SK-N-SH (cell line): ENCODE results near the gene ASIC4. TPM values are rescaled to one million over a fixed set of nuclear protein-coding genes. Genes with fewer than 3 reads are reported as not detected.

Experiments
- CTCF ChIA-PET: fragments of 300-600, 350-600 bp; formaldehyde crosslinking; extraction: SDS; loops from one replicate; lab custom pipeline; 2021; lab: Yijun Ruan, JAX
- POLR2A ChIA-PET: fragments of 350-600 bp; sonication (Branson Sonifier 250); formaldehyde crosslinking; extraction: SDS; loops from one replicate; lab custom pipeline; 2020; ENCODE audit warnings: antibody characterized with exemption, inconsistent platforms; lab: Yijun Ruan, JAX
- DNase-seq: peaks from one replicate; pipeline ENCODE4 v3.0.0; 2012
- H2AFZ ChIP-seq: fragments of 200-600 bp; sonication (generic); 2 replicates; pipeline ENCODE4 v1.8.1; 2016; ENCODE audit warnings: antibody characterized with exemption, mild to moderate bottlenecking, low read depth
- H3F3A ChIP-seq: fragments of 200-600 bp; sonication (generic); replicated peaks from 2 replicates; pipeline ENCODE3; 2016; ENCODE audit warnings: antibody characterized with exemption, mild to moderate bottlenecking; ENCODE audit not compliant: insufficient read depth
- H3K27ac ChIP-seq, 2 experiments: fragments of 200-500 bp in 1 of 2; fragments of 200-600 bp in 1 of 2; sonication (Bioruptor generic) in 1 of 2; sonication (generic), shearing (Covaris generic) in 1 of 2; 2 replicates each; pipeline versions ENCODE4 v1.5.1 to v1.6.1; 2014 to 2016; ENCODE audit warnings: low read depth in 2 of 2, inconsistent platforms in 1 of 2, low read length in 1 of 2, mild to moderate bottlenecking in 1 of 2, mixed read lengths in 1 of 2
- H3K27me3 ChIP-seq: fragments of 200-600 bp; sonication (generic), shearing (Covaris generic); 2 replicates; pipeline ENCODE4 v1.6.1; 2016; ENCODE audit warnings: mixed run types; ENCODE audit not compliant: insufficient read depth
- H3K36me3 ChIP-seq, 2 experiments: fragments of 200-500 bp in 1 of 2; fragments of 200-600 bp in 1 of 2; sonication (Bioruptor generic) in 1 of 2; sonication (generic) in 1 of 2; replicated peaks in 1 of 2; 2 replicates each; pipeline versions ENCODE3 to v1.5.1; 2014 to 2016; ENCODE audit warnings: low read length in 1 of 2, mild to moderate bottlenecking in 1 of 2; ENCODE audit not compliant: insufficient read depth in 2 of 2, control insufficient read depth in 1 of 2
- H3K4me1 ChIP-seq, 2 experiments: fragments of 200-500 bp in 1 of 2; fragments of 200-600 bp in 1 of 2; sonication (Bioruptor generic) in 1 of 2; sonication (generic), shearing (Covaris generic) in 1 of 2; 2 replicates each; pipeline versions ENCODE4 v1.5.1 to v1.6.1; 2014 to 2016; ENCODE audit warnings: low read depth in 1 of 2, low read length in 1 of 2, mixed run types in 1 of 2; ENCODE audit not compliant: insufficient read depth in 2 of 2, control insufficient read depth in 1 of 2
- H3K4me2 ChIP-seq: fragments of 200-600 bp; sonication (generic), shearing (Covaris generic); 2 replicates; pipeline ENCODE4 v1.6.1; 2017; ENCODE audit warnings: mixed run types
- H3K4me3 ChIP-seq, 2 experiments: fragments of 200-500 bp in 1 of 2; fragments of 200-600 bp in 1 of 2; sonication (Bioruptor generic) in 1 of 2; sonication (generic), shearing (Covaris generic) in 1 of 2; 2 replicates each; pipeline versions ENCODE4 v1.5.1 to v1.8.1; 2014 to 2016; ENCODE audit warnings: low read depth in 2 of 2, inconsistent platforms in 1 of 2, low read length in 1 of 2, mild to moderate bottlenecking in 1 of 2, mixed read lengths in 1 of 2, moderate library complexity in 1 of 2
- H3K79me2 ChIP-seq: fragments of 200-600 bp; sonication (generic); 2 replicates; pipeline ENCODE4 v1.8.1; 2017; ENCODE audit warnings: mild to moderate bottlenecking; ENCODE audit not compliant: insufficient read depth
- H3K9ac ChIP-seq: fragments of 200-600 bp; sonication (generic); 2 replicates; pipeline ENCODE4 v1.6.1; 2017; ENCODE audit warnings: mixed run types
- H3K9me2 ChIP-seq: fragments of 200-600 bp; sonication (generic); 2 replicates; pipeline ENCODE4 v1.6.1; 2017; ENCODE audit warnings: mixed run types
- H3K9me3 ChIP-seq: fragments of 200-600 bp; sonication (generic); 2 replicates; pipeline ENCODE4 v1.6.1; 2017; ENCODE audit warnings: mixed run types, mild to moderate bottlenecking, moderate library complexity
- H4K20me1 ChIP-seq: fragments of 200-600 bp; sonication (generic); 2 replicates; pipeline ENCODE4 v1.6.1; 2017; ENCODE audit warnings: mild to moderate bottlenecking, mixed run types; ENCODE audit not compliant: insufficient read depth
- CHD2 ChIP-seq: fragments of 150-350 bp; IDR thresholded peaks from 2 replicates; pipeline ENCODE4 v1.6.1; 2018; ENCODE audit warnings: low read length; ENCODE audit not compliant: partially characterized antibody
- EP300 ChIP-seq, 2 experiments: IDR thresholded peaks; 2 replicates each; pipeline versions ENCODE4 v1.4.0 to v1.6.1; 2012; ENCODE audit warnings: borderline replicate concordance in 1 of 2, low read depth in 1 of 2, low read length in 1 of 2
- FOSL2 ChIP-seq: IDR thresholded peaks from 2 replicates; pipeline ENCODE4 v1.4.0; 2012; ENCODE audit warnings: low read depth, mild to moderate bottlenecking, moderate library complexity, borderline replicate concordance
- FOXJ3 ChIP-seq: sonication (generic); formaldehyde crosslinking; IDR thresholded peaks from 2 replicates; pipeline ENCODE4 v1.5.1; 2020; ENCODE audit warnings: mild to moderate bottlenecking, missing genetic modification reagents
- GATA2 ChIP-seq: sonication (generic); formaldehyde crosslinking; IDR thresholded peaks from 2 replicates; pipeline ENCODE4 v1.5.0; 2020; ENCODE audit warnings: mild to moderate bottlenecking, missing genetic modification reagents
- MXI1 ChIP-seq: IDR thresholded peaks from 2 replicates; pipeline ENCODE4 v1.6.1; 2012; ENCODE audit warnings: mild to moderate bottlenecking, low read depth, low read length, improper control_type of control experiment
- RAD21 ChIP-seq: IDR thresholded peaks from 2 replicates; pipeline ENCODE4 v1.6.1; 2012; ENCODE audit warnings: mild to moderate bottlenecking, low read length
- RCOR1 ChIP-seq: fragments of 150-350 bp; IDR thresholded peaks from 2 replicates; pipeline ENCODE4 v1.6.1; 2017; ENCODE audit warnings: antibody characterized with exemption, low read length
- SIN3A ChIP-seq: IDR thresholded peaks from 2 replicates; pipeline ENCODE4 v1.6.1; 2012; ENCODE audit warnings: low read depth, mild to moderate bottlenecking, low read length, moderate library complexity, borderline replicate concordance
- SMC3 ChIP-seq: IDR thresholded peaks from 2 replicates; pipeline ENCODE4 v1.6.1; 2012; ENCODE audit warnings: low read depth, low read length, improper control_type of control experiment
- WGBS: methylation state at CpG from one replicate; pipeline ENCODE4 v1.1.6; 2017; ENCODE audit warnings: low lambda C conversion rate; 5-methylcytosine and 5-hydroxymethylcytosine counted together
- polyA plus RNA-seq, 3 experiments: library from polyadenylated mRNA; depleted of rRNA; stranded (reverse); fragments of >200 nt; gene quantifications; 2 replicates each; pipeline ENCODE4 v1.2.3, GENCODE V29; 2012
- TF ChIP-seq, protein P1 (sequence below): IDR thresholded peaks from 2 replicates; pipeline ENCODE4 v1.6.1; 2012; ENCODE audit warnings: mild to moderate bottlenecking, low read depth, low read length, moderate library complexity
- TF ChIP-seq, protein P2 (sequence below): fragments of 200-600 bp; sonication (generic); IDR thresholded peaks from 2 replicates; pipeline ENCODE4 v1.6.1; 2017; ENCODE audit warnings: antibody characterized with exemption, mild to moderate bottlenecking, moderate library complexity

ASIC4 gene
- polyA plus RNA-seq, 1 of the 3 experiments (the other 2 are of a cell fraction), result 0.05 TPM

DNA sequence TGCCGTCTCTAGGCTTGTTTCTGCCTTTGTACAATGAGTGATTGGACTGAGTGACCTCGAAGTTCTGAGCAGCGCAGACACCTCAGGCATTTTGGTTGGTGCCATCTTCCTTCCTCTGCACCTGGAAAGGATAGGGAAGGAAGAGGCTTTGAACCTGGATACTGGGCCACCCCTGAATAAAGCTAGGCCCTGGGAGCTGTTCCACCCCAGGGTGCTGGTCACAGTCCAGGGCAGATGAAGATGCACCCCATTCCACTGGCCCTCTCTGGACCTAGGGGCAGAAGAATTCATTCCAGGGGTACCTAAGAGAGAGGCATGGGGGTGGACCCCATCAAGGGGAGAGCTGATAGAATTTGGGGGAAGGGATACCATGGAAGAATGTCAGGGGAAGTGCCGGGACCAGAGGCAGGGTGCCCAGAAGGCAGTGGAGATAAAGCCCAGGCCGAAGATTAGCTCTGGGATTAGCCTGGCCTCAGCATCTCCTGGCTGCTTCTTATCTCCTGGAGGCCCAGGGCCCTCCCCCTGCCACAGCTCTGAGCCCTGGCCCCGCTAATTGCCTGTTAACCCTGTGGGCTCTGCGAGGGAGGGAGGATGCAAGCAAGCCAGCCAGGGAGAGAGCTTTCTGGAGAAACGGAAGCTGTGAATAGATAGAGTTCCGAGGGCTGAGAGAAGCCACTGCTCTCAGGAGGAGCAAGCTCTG is 11.4 kb downstream of the ASIC4 start:
- no peaks in the 10 kb centered on the region for H3K9me2 ChIP-seq
- H3F3A ChIP-seq, result no peaks in the 10 kb centered on the region
- H3K4me2 ChIP-seq, result no peak overlapping the region
- H3K27ac ChIP-seq, result peak overlapping the region in 1 of 2 experiments; percentile 98; a peak in 2 of 4 replicates
- H3K4me1 ChIP-seq, result peaks cover 12 to 67% of the 10 kb centered on the region in 2 experiments; a peak in 2 of 4 replicates
- H3K4me3 ChIP-seq, result no peak overlapping the region; a peak in 1 of 4 replicates
- H3K9me3 ChIP-seq, result no peaks in the 10 kb centered on the region
- no peaks in the 10 kb centered on the region; the same call in 1 of the 2 replicates for H3K27me3 ChIP-seq
- no peaks in the 10 kb centered on the region for H4K20me1 ChIP-seq
- no peaks in the 10 kb centered on the region for H3K36me3 ChIP-seq
- ChIA-PET CTCF (interaction anchor here (1.3 to 62.1 kb wide), 6 partner anchors 15 to 137 kb away, joined by 3 to 2824 read pairs (median 161); partner anchors contain the start of genes ASIC4, CHPF, GMPPA and TMEM198), POLR2A (interaction anchor here (0.9 to 8.0 kb wide), 10 partner anchors 13 to 72 kb away, joined by 3 to 210 read pairs (median 7); partner anchors contain the start of genes ASIC4, CHPF, GMPPA and INHA)
- no peak overlapping the region for H3K9ac ChIP-seq
- peak; percentile 91 for DNase-seq
- TF ChIP-seq FOSL2, result no peak
- TF ChIP-seq SIN3A, result no peak
- peak; percentile 22; the same call in 1 of the 2 replicates for TF ChIP-seq SMC3
- TF ChIP-seq GATA2 (CRISPR knock-in tag), result peak; percentile 99
- TF ChIP-seq RCOR1, result peak; percentile 89
- TF ChIP-seq, protein P1, sequence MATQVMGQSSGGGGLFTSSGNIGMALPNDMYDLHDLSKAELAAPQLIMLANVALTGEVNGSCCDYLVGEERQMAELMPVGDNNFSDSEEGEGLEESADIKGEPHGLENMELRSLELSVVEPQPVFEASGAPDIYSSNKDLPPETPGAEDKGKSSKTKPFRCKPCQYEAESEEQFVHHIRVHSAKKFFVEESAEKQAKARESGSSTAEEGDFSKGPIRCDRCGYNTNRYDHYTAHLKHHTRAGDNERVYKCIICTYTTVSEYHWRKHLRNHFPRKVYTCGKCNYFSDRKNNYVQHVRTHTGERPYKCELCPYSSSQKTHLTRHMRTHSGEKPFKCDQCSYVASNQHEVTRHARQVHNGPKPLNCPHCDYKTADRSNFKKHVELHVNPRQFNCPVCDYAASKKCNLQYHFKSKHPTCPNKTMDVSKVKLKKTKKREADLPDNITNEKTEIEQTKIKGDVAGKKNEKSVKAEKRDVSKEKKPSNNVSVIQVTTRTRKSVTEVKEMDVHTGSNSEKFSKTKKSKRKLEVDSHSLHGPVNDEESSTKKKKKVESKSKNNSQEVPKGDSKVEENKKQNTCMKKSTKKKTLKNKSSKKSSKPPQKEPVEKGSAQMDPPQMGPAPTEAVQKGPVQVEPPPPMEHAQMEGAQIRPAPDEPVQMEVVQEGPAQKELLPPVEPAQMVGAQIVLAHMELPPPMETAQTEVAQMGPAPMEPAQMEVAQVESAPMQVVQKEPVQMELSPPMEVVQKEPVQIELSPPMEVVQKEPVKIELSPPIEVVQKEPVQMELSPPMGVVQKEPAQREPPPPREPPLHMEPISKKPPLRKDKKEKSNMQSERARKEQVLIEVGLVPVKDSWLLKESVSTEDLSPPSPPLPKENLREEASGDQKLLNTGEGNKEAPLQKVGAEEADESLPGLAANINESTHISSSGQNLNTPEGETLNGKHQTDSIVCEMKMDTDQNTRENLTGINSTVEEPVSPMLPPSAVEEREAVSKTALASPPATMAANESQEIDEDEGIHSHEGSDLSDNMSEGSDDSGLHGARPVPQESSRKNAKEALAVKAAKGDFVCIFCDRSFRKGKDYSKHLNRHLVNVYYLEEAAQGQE, result peak; percentile 69
- TF ChIP-seq EP300 (IDR thresholded peaks at IDR 0.05; ENCODE audit: borderline replicate concordance in 1 of 2, low read depth in 1 of 2, low read length in 1 of 2), result peak in 1 of 2 experiments; percentile 91; a peak in 2 of 4 replicates
- TF ChIP-seq RAD21, result peak; percentile 38
- TF ChIP-seq, protein P2, sequence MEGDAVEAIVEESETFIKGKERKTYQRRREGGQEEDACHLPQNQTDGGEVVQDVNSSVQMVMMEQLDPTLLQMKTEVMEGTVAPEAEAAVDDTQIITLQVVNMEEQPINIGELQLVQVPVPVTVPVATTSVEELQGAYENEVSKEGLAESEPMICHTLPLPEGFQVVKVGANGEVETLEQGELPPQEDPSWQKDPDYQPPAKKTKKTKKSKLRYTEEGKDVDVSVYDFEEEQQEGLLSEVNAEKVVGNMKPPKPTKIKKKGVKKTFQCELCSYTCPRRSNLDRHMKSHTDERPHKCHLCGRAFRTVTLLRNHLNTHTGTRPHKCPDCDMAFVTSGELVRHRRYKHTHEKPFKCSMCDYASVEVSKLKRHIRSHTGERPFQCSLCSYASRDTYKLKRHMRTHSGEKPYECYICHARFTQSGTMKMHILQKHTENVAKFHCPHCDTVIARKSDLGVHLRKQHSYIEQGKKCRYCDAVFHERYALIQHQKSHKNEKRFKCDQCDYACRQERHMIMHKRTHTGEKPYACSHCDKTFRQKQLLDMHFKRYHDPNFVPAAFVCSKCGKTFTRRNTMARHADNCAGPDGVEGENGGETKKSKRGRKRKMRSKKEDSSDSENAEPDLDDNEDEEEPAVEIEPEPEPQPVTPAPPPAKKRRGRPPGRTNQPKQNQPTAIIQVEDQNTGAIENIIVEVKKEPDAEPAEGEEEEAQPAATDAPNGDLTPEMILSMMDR, result no peak
- TF ChIP-seq MXI1, result 0 out of 2 replicates have a peak, but pooled peaks have one; percentile 66
- peak; percentile 83 for TF ChIP-seq CHD2
- TF ChIP-seq FOXJ3 (CRISPR knock-in tag), result peak; percentile 86
- 50% methylated on average over 6 of the region's 9 CpGs for WGBS
- no peaks in the 10 kb centered on the region for H3K79me2 ChIP-seq
- H2AFZ ChIP-seq, result no peak overlapping the region
